Measurements from ENCODE around the gene TIMM10.

Gene TIMM10

DNA sequence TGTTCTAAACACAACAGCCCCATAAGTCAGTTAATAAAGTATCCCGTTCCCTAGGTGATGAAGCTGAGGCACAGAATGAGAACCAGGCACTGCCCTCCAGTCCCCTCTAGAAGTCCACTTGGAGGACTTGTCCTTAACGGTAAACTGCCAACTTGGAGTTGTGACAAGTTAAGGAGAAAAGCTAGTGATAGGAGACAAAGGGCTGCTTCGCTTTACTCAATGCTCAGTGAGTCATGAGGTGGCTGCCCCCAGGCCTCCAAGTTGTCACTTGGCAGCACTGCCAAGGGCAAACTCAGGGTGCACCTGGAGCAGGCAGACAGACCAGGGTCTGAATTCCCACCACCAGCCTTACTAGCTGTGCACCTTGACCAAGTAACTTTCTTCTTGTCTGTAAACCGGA lies 28.6 kb downstream of the TIMM10 start:
- DNase-seq: no peak

DNA sequence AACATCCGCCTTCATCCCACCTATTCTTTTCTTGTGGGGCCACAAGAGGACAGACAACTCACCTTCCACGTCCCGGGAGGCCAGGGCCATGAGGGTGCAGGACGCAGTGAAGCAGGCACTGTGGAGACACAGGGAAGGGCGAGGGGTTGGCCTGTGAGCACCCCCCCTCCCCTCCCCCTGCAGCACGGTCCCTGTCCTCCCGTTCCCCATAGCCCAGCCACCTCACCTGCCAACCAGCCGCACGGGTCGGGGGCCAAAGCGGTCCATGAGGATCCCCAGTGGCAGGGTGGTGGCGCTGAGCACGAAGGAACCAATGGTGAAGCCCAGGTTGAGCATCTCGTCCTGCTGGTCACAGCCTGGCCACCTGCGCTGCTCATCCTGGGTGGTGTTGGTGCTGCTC lies 29.6 kb downstream of the TIMM10 start:
- no peak for DNase-seq

DNA sequence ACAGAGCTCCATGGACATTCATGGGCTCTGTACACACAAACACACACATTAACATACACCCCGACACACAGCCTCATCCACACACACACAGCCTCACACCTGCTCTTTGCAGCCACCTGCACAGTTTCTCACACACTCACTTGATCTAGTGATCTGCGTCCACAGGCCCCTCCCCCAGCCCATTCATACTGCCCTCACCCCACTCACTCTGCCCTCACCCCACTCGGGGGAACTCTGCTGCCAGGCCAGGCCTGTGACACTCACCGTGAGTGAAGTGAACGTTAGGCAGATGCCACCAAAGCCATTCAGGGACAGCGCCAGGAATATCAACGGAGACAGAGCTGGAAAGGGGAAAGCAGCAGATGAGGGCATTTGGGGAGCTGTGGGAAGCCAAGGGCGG lies 30.0 kb downstream of the TIMM10 start:
- no peak for DNase-seq

DNA sequence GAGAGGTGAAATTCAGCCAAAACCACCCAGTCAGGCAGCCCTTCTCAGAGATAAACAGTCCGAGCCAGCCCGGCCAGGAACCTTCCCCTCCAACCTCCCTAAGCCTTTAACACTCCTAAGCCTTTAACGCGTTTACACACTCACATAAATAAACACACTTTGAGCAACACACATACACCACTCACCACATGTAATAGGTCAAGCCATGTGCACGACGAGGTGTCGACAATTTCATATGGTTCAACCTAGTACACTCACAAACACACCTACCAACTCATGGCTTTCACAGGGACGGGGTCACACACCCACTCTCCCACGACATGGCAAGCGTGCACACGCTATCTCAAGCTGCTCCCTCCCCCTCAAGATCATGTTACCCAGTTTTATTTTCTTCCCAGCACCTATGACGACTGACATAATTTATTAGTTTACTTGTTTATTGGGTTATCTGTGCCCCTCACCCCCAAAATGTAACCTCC lies 30.5 kb downstream of the TIMM10 start:
- DNase-seq: no peak

DNA sequence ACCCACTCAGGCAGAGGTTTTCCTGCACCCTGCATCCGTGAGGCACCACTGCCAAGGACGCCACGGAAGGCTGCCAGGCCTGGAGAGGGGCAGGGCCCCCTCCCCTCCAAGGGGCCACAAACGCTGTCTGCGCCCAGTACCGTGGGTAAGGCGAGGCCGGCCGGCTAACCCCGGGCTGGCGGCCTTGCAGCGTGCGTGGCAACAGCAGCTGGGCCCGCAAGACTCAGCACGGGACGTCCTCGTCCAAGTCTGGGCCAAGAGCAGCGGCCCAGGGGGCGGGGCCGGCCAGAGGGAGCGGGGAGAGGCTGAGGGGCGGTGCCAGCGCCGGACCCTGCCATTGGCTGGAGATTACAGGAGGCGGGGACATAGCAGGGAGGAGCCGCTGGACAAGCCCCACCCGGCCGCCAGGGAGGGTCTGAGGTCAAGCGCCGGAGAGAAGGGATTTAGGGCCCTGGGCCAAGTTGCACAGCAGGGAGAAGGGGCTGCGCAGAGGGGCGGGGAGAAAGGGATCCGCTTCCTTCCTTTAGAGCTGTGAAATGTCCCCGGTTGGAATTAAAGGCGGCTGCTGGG lies 31.1 kb downstream of the TIMM10 start:
- DNase-seq: peak; percentile 73

DNA sequence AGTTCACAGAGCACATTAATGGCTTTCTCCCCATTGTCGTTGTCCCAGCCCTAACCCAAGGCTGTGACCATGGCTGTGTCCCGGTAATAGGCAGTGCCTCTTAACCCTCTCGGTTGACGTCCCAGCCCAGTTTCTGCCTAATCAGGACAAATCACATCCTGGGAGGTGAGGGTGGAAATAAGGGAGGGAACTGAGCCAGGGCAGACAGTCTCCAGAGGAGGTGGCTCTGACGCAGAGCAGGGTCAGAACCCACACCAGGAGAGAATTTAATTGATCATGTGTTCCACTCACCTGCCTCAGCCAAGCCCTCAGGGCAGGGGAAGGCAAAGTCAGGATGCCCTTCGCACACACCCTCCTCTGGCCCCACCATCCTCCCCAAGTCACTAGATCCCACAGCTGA lies 32.0 kb downstream of the TIMM10 start:
- DNase-seq: no peak

DNA sequence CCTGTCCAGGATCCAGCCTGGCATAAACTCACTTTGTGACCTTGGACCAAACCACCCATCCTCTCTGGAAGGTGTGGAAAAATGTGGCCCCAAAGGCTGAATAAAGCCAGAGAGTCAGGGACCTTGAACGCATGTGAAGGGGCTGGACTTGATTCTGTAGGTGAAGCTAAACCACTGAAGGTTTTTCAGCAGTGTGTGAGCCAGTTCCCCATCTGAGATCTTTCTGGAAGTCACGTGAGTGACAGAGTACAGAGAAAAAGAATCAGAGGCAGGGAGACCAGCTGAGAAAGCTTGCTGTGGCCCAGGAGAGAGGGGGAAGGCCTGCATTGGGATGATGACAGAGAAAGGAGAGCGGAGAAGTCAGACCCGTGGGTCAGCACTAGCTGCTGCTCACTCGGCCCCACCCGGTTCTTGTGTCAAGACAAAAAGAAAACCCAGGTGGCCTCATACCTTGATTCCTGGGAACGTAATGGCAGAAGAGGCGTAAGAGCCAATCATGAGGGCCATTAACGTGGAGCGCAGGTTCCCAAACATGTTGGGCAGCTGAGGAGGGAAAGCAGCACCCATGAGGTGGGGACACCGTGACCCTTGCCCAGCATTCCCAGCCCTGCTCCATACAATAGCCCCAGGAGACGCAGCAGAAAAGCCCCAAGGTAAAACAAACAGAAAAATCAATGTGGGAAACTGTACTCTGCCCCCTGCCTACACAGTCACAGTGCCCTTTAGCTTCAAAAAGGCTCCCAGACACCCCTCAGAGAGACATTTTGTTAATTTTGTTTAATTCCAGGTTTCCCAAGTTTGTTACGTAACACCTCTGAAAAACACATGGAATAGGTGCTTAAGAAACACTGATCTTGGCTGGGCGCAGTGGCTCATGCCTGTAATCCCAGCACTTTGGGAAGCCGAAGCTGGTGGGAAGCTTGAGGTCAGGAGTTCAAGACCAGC lies 33.0 kb downstream of the TIMM10 start:
- DNase-seq: no peak

DNA sequence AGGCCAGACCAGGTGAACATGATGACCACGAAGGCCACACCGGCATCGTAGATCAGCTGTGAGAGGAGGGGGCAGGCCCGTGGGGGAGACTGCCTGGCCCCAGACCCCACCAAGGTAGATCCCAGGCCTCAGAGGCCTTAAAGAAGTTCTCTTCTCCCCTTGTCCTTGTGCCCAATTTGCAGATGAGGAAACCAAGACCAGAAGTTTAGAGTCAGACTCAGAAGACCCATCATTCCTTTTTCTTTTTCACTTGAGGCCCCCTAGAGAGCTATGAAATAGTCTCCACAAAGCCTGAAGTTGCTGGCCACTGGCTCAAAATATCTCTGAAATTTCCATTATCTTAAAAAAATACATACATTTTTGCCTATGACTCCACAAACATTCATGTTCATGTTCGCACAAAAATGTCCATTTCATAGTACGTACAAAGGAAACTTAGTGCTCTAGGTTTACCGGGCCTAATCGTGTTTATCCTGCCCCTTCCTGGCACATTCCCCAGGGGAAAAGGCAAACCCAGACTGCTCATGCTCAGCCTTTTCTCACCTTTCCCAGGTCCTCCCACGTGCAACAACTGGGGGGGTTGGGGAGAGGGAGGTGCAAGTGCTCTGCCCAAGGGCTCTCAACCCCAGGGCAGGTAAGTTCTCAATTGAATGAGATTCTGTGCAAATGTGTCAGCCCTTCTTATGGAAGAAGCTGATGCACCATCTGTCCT lies 34.3 kb downstream of the TIMM10 start:
- DNase-seq: no peak

DNA sequence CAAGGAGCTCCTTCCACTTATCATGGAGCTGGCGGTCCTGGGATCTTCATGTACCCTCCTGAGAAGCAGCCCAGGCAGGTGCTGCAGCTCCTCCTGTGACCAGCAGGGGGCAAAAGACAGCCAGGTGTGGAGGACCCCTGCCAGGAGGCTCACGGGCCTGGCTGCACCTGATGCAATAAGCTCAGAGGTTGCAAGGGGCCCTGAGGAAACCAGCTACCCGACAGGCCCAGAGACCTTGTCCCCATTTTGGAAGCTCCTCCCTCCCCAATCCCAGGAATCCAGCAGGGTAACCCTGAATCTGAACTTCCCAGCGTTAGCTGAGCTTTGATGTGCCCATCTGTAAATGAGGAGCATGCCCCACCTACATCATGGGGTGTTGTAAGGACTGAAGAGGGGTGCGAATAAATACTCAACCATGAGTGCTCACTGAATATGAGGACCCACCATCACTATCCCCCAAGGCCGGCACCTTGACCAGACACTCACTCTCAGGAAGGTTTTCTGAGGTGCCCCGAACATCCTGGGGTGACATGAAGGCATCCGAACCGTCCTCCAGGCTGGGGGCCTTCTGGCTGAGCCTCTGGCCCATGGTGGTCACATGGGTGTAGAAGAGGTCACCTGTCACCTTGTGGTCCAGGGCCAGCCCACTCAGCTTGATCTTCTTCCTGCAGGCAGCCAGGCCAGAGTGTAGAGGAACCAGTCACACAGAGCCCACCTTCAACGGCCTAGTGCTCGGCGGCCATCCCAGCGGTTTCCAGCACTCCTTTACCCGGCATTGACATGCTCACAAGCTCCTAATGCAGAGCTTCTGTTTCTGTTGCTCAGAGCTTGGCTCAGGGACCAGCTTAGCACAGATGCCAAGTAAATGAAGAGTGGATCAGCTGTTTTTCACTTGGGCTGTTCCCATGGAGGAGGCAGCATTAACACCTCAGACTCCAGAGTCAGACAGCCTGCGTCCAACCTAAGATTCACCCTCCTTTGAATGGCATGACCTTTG lies 36.7 kb downstream of the TIMM10 start:
- DNase-seq: peak; percentile 39

DNA sequence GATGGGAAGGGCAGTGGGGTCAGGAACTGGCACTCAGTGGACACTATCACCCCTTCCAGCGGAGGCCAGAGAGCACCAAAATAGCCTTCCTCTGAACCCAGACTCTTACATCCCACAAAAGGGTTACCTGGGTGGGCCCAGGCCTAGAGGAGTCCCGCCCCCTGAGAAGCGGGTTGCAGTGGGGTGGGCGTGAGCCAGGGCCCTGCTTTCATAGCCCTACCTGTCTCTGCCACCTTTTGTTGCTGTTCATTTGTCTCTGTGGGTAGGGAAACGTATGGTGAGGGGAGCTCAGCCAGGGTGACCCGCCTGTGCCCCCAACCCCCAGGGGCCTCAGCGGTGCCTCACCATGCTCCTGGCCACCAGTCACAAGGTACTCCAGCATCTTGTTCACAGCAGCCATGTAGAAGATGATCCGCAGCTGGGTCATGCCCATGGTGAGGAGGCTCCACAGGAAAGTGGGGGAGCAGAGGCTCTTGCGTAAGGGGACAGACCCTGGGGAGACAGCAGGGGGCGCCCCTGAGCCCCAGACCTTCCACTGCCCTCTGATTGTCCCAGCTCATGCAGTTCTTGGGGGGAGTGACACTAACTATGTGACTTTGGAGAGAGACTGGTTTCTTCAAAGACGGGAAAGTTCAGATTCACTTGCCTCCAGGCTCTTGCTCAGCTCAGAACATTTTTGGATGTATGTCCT lies 39.0 kb downstream of the TIMM10 start:
- DNase-seq: no peak

DNA sequence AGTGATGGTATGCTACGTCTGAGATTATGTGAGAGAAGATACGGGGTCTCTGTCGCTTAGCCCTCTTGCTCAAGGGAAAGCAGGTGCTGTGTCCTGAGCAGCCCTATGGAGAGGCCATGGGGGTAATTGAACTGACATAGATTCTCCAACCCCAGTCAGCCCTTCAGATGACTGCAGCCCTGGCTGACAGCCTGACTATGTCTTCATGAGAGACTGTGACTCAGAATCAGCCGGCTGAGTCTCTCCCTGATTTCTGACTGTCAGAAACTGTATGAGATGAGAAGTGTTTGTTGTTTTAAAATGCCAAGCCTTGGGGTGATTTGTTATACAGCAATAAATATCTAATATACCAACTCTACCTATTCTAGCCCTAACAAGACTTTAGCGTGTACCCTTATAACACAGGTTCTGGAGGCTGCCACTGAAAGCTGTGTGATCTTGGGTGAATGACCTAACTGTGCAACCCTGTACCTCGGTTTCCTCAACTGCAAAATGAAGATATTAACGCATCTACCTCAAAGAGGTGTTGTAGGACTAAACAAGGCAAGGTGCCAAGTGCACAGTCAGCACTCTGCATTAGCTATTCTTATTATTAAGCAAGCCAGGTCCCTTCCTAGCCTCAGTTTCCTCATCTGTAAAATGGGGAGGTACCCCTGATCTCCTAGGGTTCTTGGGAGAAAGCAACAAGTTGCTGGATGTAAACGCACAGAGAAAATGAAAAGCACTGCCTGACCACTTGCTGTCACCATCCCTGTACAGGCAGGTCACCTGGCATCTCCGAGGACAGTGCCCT lies 39.9 kb downstream of the TIMM10 start:
- no peak for DNase-seq

DNA sequence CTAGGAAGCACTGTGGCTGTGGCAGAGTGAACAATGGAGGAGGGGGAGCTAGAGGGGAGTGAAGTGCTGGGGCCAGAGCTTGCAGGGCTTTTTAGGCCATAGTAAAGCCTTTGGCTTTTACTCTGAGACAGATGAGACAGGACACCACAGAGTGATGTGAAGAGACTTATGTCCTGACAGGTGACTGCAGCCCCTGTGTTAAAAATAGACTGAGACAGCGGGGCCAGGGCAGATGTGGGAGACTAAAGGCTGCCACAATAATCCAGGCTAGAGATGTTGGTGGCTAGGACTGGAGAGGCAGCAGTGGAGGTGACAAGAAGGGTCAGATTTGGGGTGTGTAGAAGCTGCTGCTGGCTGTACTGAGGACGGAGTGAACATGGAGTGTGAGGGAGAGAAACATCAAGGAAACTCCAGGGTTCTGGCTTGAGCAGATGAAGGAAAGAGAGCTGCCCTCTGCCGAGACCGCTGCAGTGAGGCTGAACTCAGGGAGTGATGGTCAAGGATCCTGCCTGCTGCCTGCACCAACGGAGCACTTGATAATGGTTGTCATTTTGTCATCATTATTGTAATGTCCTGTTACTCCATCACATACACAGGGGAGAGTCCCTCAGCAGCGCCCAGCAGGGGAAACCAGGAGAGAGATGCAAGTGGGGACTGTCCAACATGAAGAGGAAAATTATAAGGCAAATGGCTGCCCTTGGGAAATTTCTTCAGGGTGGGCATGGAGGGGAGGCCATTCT lies 42.5 kb downstream of the TIMM10 start:
- no peak for DNase-seq

DNA sequence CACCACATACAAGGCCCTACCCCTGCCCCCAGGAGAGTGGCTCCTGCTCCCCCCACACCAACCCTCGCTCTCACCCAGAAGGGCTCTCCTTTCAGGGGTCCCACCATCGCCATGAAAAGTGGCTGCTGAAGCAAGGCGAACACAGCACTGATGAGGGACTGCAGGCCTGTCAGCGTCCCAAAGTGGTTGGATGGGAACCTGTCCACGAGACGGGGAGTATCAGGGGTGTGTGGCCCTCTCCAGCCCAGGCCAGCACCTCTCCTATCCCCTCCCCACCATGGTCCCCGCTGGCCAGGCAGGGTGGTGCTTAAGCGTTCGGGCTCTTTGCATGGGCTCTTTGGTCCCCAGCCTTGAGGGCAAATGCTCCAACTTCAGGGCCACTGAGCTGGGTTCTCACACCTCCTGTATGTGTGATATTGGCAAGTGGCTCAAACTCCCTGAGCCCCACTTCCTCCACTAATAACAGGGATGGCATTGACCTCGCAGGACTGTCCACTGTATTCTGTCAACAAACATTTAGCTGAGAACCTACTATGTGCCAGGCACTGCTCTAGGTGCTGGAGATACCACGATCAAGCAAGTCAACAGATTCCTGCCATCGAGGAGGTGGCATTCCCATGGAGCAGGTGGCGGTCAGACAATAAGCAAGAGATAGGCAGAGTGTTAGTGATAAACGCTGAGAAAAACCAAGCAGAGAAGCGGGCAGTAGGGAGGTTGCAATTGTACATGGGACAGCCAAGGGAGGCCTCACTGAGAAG lies 43.4 kb downstream of the TIMM10 start:
- no peak for DNase-seq

DNA sequence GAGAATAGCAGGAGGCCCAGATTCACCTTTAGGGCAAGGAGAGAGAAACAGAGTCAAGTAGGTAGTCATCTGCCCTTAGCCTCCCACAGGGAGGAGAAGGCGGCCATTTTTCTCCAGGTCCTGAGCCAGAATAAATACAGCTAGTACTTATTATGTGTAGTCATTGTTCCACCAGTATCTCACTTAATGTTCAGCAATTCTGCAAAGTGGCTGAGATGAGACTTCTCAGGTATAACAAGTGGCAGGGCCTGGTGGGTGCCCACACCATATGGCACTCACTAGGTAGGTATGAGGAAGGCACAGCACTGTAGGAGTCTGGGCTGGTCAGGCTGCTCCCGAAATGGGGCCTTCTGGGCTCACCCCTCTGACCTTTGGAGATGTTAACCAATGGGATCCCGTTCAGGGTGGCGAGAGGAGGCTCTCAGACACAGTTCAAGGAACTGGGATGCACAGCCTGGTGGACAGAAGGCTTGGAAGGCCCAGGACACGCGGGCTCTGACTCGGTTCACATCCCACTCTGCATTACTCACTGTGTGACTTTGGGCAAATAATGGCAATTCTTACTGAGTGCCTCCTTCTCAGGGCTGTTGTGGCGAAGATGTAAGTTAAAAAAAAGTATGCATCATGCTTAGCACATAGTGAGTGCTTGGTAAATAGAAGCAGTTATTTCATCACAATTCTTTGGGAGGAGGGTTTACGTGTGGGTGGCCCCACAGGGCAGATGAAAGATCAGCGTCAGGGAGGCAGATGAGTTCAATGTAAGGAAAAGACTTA lies 45.1 kb downstream of the TIMM10 start:
- no peak for DNase-seq

DNA sequence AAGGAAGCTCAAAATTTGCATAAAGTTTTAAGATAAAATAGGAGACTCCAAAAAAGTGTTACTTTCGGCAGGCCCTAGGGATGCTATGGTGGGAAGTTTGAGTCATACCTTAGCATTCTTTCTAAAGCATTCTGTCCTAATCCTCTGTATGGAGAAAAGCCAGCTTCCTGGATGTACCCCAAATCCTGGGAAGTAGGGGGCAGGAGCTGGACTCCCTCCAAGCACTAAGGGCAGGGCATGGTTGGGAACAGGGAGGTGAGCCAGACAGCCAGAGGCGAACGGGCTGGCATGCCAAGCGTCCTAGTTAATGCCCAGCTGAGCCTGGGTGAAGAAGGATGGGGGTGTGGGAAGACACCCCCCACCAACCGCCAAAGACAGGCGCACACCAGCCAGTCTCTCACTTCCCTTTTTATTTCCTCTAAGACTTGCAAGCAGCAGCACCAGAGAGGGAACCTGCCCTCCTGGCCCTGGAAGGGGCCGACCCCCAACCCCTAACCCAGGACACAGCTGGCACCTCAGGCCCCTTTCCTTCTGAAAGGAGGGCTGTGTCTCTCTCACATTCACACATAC lies 46.3 kb downstream of the TIMM10 start:
- no peak for DNase-seq

DNA sequence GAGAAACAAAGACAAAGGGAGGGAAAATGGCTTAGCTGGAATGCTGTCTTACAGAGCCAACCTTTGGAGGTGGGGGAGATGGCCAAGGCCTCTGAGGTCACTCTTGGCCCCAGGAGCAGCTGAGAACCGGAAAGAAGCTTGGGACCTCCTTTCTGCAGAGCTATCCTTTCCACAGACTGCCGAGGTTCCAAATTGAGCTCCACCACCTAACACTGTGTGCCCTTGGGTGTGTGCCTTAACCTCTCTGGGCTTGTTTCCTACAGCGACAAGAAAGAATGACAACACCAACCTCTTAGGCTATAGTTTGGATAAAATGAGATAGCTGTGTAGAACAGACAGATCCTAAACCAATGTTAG lies 47.0 kb downstream of the TIMM10 start:
- no peak for DNase-seq

DNA sequence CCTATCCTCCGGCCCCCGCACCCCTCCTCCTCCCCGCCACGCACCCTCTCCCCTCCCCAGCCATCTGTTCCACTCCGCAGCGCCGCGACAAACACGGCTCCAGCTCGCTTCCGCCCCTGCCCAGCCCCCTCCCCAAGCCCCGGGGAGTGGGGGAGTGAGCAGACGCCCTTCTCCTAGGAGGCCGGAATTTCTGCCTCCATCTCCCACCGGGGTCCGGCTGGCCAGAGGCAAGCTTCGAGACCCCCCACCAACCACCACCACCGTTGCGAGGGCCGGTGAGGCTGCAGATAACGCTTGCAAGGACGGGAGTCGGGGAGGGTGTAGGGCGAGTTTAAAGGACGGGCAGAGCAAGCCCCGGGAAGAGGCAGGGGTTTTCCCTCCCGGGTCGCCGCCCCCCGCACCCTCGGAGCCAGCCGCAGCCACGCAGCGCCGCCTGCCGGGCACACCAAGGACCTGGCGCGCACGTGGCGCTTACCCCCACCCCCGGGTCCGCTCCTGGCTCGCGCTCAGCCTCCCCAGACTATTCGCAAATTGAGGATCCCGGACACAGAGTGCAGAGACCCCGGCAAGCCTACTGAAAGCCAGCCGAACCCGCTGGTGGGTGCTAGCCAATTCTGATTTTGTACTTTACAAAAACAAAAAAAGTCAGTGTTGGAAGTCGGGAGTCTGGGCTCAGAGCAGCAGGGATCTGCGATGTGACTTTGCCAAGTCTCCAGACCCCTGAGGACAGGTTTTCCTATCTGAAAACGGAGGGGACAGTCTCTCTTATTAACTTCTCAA lies 47.6 kb downstream of the TIMM10 start:
- no peak for DNase-seq
